DOHH2 (cell line): ENCODE results near the gene DYNLT2B.

Experiments used
- H3F3A ChIP-seq: fragments of 200-600 bp; sonication (generic), shearing (Covaris generic); 2 replicates; pipeline ENCODE4 v1.6.0; 2016; ENCODE audit warnings: antibody characterized with exemption, mild to moderate bottlenecking; ENCODE audit not compliant: control insufficient read depth, insufficient read depth
- H3K27ac ChIP-seq: fragments of 200-600 bp; sonication (generic); 2 replicates; pipeline ENCODE4 v1.5.1; 2014; ENCODE audit warnings: low read depth, mild to moderate bottlenecking, low read length, moderate library complexity
- H3K27me3 ChIP-seq: fragments of 200-600 bp; sonication (generic); 2 replicates; pipeline ENCODE4 v1.6.1; 2014; ENCODE audit warnings: mild to moderate bottlenecking, low read length, mixed read lengths; ENCODE audit not compliant: control insufficient read depth
- H3K36me3 ChIP-seq: fragments of 200-600 bp; sonication (generic); 2 replicates; pipeline ENCODE4 v1.6.1; 2014; ENCODE audit warnings: mild to moderate bottlenecking, low read length, moderate library complexity, mixed read lengths; ENCODE audit not compliant: control insufficient read depth
- H3K4me1 ChIP-seq: fragments of 200-600 bp; sonication (generic); 2 replicates; pipeline ENCODE4 v1.6.1; 2014; ENCODE audit warnings: mild to moderate bottlenecking, low read length, mixed read lengths; ENCODE audit not compliant: control insufficient read depth
- H3K4me2 ChIP-seq: fragments of 200-600 bp; sonication (generic); 2 replicates; pipeline ENCODE4 v1.6.0; 2014; ENCODE audit warnings: mild to moderate bottlenecking, low read length, moderate library complexity
- H3K4me3 ChIP-seq: fragments of 200-600 bp; sonication (generic); 2 replicates; pipeline ENCODE4 v1.5.1; 2014; ENCODE audit warnings: mild to moderate bottlenecking, low read length, mixed read lengths
- H3K79me2 ChIP-seq: fragments of 200-600 bp; sonication (generic); 2 replicates; pipeline ENCODE4 v1.6.1; 2014; ENCODE audit warnings: mild to moderate bottlenecking, low read length, mixed read lengths; ENCODE audit not compliant: control insufficient read depth
- H3K9me2 ChIP-seq: fragments of 200-600 bp; sonication (generic); replicated peaks from 2 replicates; pipeline ENCODE4 v1.6.1; 2014; ENCODE audit warnings: mild to moderate bottlenecking, low read length, mixed read lengths; ENCODE audit not compliant: control insufficient read depth
- H3K9me3 ChIP-seq: fragments of 200-600 bp; sonication (generic); 2 replicates; pipeline ENCODE4 v1.6.1; 2014; ENCODE audit warnings: antibody characterized with exemption, low read length, mixed read lengths; ENCODE audit not compliant: control insufficient read depth, insufficient read depth
- H4K20me1 ChIP-seq: fragments of 200-600 bp; sonication (generic); 2 replicates; pipeline ENCODE4 v1.6.0; 2014; ENCODE audit warnings: low read depth, mild to moderate bottlenecking, antibody characterized with exemption, low read length, moderate library complexity; ENCODE audit not compliant: control insufficient read depth, insufficient read depth
- EZH2phosphoT487 ChIP-seq: fragments of 200-600 bp; sonication (generic); IDR thresholded peaks from 2 replicates; pipeline ENCODE4 v1.6.1; 2017; ENCODE audit warnings: borderline replicate concordance, mild to moderate bottlenecking, antibody characterized with exemption, low read length, moderate library complexity, mixed read lengths
- TF ChIP-seq, protein P1 (sequence below): fragments of 200-600 bp; sonication (generic); IDR thresholded peaks from one replicate; pipeline ENCODE4 v1.5.1; 2014; ENCODE audit warnings: antibody characterized with exemption, mild to moderate bottlenecking, low read depth, low read length; ENCODE audit not compliant: poor library complexity, severe bottlenecking

The DYNLT2B gene

DNA sequence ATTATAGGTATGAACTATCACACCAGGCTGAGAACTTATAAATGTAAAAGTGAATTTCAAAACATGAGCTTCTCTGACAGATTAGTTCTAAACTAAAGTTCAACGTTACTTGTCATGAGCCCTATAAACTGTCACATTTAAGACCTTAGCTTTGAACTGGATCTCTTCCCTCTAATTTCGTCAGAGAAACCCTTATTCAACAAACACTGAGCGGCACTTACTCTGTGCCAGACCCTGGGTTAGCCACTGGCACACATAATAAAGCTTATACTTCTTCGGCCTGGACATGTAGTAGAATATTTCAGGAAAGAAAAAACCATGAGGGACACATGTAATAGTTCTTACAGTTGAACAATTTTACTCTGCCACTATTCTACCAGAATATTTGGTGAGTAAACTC lies 36.1 kb downstream of the DYNLT2B start:
- Histone ChIP-seq H3K27ac (no peak overlapping the region), H3K27me3 (no peaks in the 10 kb centered on the region), H3K36me3 (no peaks in the 10 kb centered on the region), H4K20me1 (no peaks in the 10 kb centered on the region), H3K4me1 (peaks cover 15% of the 10 kb centered on the region), H3K79me2 (peaks cover 20% of the 10 kb centered on the region), H3F3A (no peaks in the 10 kb centered on the region), H3K4me3 (no peak overlapping the region), H3K9me3 (no peaks in the 10 kb centered on the region), H3K4me2 (no peak overlapping the region), H3K9me2 (no peaks in the 10 kb centered on the region)
- no peak for TF ChIP-seq EZH2phosphoT487
- TF ChIP-seq, protein P1, sequence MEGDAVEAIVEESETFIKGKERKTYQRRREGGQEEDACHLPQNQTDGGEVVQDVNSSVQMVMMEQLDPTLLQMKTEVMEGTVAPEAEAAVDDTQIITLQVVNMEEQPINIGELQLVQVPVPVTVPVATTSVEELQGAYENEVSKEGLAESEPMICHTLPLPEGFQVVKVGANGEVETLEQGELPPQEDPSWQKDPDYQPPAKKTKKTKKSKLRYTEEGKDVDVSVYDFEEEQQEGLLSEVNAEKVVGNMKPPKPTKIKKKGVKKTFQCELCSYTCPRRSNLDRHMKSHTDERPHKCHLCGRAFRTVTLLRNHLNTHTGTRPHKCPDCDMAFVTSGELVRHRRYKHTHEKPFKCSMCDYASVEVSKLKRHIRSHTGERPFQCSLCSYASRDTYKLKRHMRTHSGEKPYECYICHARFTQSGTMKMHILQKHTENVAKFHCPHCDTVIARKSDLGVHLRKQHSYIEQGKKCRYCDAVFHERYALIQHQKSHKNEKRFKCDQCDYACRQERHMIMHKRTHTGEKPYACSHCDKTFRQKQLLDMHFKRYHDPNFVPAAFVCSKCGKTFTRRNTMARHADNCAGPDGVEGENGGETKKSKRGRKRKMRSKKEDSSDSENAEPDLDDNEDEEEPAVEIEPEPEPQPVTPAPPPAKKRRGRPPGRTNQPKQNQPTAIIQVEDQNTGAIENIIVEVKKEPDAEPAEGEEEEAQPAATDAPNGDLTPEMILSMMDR, result no peak

- Histone ChIP-seq H3K27me3 (no peaks in the 10 kb centered on the region), H3F3A (no peaks in the 10 kb centered on the region), H3K4me2 (no peak overlapping the region), H3K79me2 (peaks cover 10% of the 10 kb centered on the region), H3K9me2 (no peaks in the 10 kb centered on the region), H3K36me3 (no peaks in the 10 kb centered on the region), H3K27ac (no peak overlapping the region), H3K4me3 (no peak overlapping the region), H3K4me1 (peaks cover 4% of the 10 kb centered on the region; the same call in 1 of the 2 replicates), H4K20me1 (no peaks in the 10 kb centered on the region), H3K9me3 (no peaks in the 10 kb centered on the region)
- TF ChIP-seq, protein P1, result no peak
- TF ChIP-seq EZH2phosphoT487, result no peak
Observed at GRCh38 chr3:196280689-196281440, 37.2 kb downstream of the DYNLT2B start.

DNA sequence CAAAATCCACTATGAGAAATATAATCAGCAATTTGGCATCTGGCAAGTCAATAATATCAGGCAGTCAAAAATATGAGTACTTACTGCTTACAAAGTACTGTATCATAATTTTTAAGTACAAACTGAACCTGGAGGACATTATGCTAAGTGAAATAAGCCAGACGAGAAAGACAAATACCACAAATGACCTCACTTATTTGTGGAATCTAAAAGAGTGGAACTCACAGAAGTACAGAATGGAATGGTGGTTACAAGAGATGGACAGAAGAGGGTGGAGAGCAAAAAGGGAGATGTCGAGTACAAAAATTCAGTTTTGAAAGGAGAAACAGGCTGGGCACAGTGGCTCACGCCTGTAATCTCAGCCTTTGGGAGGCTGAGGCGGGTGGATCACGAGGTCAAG lies 42.9 kb downstream of the DYNLT2B start:
- peaks cover 5% of the 10 kb centered on the region; the same call in 1 of the 2 replicates for H3K9me3 ChIP-seq
- 0 out of 2 replicates have a peak, but pooled peaks cover 5% of the 10 kb centered on the region for H3K36me3 ChIP-seq
- no peaks in the 10 kb centered on the region for H3K27me3 ChIP-seq
- TF ChIP-seq, protein P1, result no peak
- TF ChIP-seq EZH2phosphoT487, result no peak
- H3K4me1 ChIP-seq, result peaks cover 6% of the 10 kb centered on the region
- no peaks in the 10 kb centered on the region for H3K9me2 ChIP-seq
- H3K4me2 ChIP-seq, result no peak overlapping the region
- no peak overlapping the region for H3K4me3 ChIP-seq
- no peaks in the 10 kb centered on the region for H3F3A ChIP-seq
- no peak overlapping the region for H3K27ac ChIP-seq
- H4K20me1 ChIP-seq, result no peaks in the 10 kb centered on the region
- peaks cover 14% of the 10 kb centered on the region for H3K79me2 ChIP-seq
